Measurements from ENCODE around the gene TMEM14A. TPM values are rescaled to one million over a fixed set of nuclear protein-coding genes. Genes with fewer than 3 reads are reported as not detected.

Gene TMEM14A
- total and polyA plus RNA-seq, 9 of the 15 experiments (the other 6 are each of a cell fraction or from before 2014, with no cell fraction given) = 3.5 to 43.3 (median 8.5) TPM

- no peak for TF ChIP-seq GTF2B (IDR thresholded peaks at IDR 0.05; ENCODE audit: extremely low read depth, insufficient read length)
- TF ChIP-seq CREB1 (IDR thresholded peaks at IDR 0.05) = no peak
- TF ChIP-seq CREB1 (CRISPR knock-in tag; IDR thresholded peaks at IDR 0.05) = no peak
Measured at GRCh38 chr6:52641826-52642225, 29.1 kb upstream of the TMEM14A start (continued).

- in situ Hi-C loops (cut with MboI) (no loop called here), intact Hi-C loops (cut with micrococcal nuclease) (loop anchor here (5.0 kb wide), 1 partner anchor 45 kb away; no protein-coding TSS in a partner anchor)
- BruUV-seq (replicated peaks) = no TSS peak
- Histone ChIP-seq H3K9ac (ENCODE audit: insufficient read depth in 1 of 2, low read depth in 2 of 2, low read length in 2 of 2) (no peak overlapping the region), H3K9me1 (ENCODE audit: control insufficient read depth, insufficient read depth, low read length) (no peaks in the 10 kb centered on the region), H3K36me3 (ENCODE audit: control insufficient read depth, insufficient read depth, low read length) (no peaks in the 10 kb centered on the region), H2AFZ (ENCODE audit: low read depth, low read length) (peak overlapping the region; percentile 72; the same call in 1 of the 2 replicates), H3K4me1 (replicated peaks in 1 of 2; ENCODE audit: control insufficient read depth in 2 of 2, insufficient read depth in 2 of 2, low read length in 2 of 2) (peaks cover 9 to 35% of the 10 kb centered on the region in 2 experiments), H4K20me1 (replicated peaks; ENCODE audit: control insufficient read depth, insufficient read depth, low read length) (no peaks in the 10 kb centered on the region), H3K79me2 (ENCODE audit: control insufficient read depth, insufficient read depth, low read length) (no peaks in the 10 kb centered on the region), H3K4me3 (no peak overlapping the region), H3K27ac (ENCODE audit: extremely low read depth, low read depth, low read length) (no peak overlapping the region), H3K9me3 (replicated peaks; ENCODE audit: control insufficient read depth, insufficient read depth, low read depth, low read length) (no peaks in the 10 kb centered on the region), H3K27me3 (ENCODE audit: control insufficient read depth in 2 of 2, insufficient read depth in 2 of 2, low read length in 2 of 2) (no peaks in the 10 kb centered on the region), H3K4me2 (ENCODE audit: insufficient read depth, low read length) (no peak overlapping the region)
- no peak for ATAC-seq
- FAIRE-seq = no peak
- CTCF ChIA-PET (ENCODE audit: low intra/inter-chr PET ratio) = no interaction called here
- 47% methylated on average over 2 of the region's 2 CpGs for WGBS (ENCODE audit: insufficient coverage, low coverage, missing lambda C conversion rate)
- POLR2A ChIA-PET = interaction anchor here (2.7 kb wide), 1 partner anchor 9 kb away, joined by 11 read pairs; no protein-coding TSS in a partner anchor
- DNase-seq (ENCODE audit: extremely low read depth in 1 of 4, low spot score in 3 of 4) = no peak
- TF ChIP-seq SIRT6 (IDR thresholded peaks at IDR 0.05; ENCODE audit: low read depth, low read length) (no peak), THAP12 (CRISPR knock-in tag; IDR thresholded peaks at IDR 0.05) (no peak), HDAC2 (IDR thresholded peaks at IDR 0.05) (no peak), ESRRA (IDR thresholded peaks at IDR 0.05; ENCODE audit: borderline replicate concordance, low read depth) (no peak), GATAD2B (IDR thresholded peaks at IDR 0.05; ENCODE audit: borderline replicate concordance) (no peak), NR2C2 (CRISPR knock-in tag; IDR thresholded peaks at IDR 0.05) (no peak), NR2C2 (tag; IDR thresholded peaks at IDR 0.05) (no peak), RBM22 (IDR thresholded peaks at IDR 0.05; ENCODE audit: low read depth, low read length, poor library complexity, severe bottlenecking) (no peak), ZNF395 (CRISPR knock-in tag; IDR thresholded peaks at IDR 0.05) (no peak), FOXO4 (CRISPR knock-in tag; IDR thresholded peaks at IDR 0.05) (no peak)
- TF ChIP-seq, protein P1, sequence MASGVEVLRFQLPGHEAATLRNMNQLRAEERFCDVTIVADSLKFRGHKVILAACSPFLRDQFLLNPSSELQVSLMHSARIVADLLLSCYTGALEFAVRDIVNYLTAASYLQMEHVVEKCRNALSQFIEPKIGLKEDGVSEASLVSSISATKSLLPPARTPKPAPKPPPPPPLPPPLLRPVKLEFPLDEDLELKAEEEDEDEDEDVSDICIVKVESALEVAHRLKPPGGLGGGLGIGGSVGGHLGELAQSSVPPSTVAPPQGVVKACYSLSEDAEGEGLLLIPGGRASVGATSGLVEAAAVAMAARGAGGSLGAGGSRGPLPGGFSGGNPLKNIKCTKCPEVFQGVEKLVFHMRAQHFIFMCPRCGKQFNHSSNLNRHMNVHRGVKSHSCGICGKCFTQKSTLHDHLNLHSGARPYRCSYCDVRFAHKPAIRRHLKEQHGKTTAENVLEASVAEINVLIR (CRISPR knock-in tag; IDR thresholded peaks at IDR 0.05) = no peak
Measured at GRCh38 chr6:52642368-52642767, 28.5 kb upstream of the TMEM14A start.

Measured in K562 (cell line).